NCI-H345 treated with DMSO at 0.1 percent for 48 hours (cell line): ENCODE results near the gene SLC33A1.

Source experiments
- DNase-seq: peaks from one replicate; lab custom pipeline; 2025; ENCODE audit not compliant: unreplicated experiment; lab: John Stamatoyannopoulos, UW

Gene SLC33A1

DNA sequence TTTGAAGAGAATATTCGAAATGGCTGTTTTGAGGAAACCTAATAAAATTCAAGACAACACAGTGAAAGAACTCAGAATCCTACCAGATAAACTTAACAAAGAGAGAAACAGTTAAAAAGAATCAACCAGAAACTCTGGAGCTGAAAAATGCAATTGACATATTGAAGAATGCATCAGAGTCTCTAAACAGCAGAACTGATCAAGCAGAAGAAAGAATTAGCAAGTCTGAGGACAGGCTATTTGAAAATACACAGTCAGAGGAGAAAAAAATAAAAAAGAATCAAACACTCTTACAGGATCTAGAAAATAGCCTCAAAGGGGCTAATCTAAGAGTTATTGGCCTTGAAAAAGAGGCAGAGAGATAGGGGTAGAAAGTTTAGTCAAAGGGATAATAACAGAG is 61.7 kb downstream of the SLC33A1 start:
- DNase-seq = no peak

DNA sequence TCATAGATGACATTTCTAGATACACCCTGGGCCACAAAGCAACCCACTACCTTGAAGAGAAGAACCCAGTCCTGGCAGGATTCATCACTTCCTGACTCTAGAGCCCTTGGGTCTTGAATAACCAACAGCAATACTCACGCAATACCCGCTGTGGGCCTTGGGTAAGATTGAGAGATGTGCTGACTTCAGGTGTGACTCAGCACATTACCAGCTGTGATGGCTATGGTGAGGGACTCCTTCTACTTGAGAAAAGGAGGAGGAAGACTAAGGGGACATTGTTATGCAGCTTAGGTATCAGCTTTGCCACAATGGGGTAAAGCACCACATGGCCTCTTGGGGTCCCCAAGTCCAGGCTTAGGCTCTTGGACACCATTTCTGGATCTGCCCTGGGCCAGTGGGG is 63.0 kb downstream of the SLC33A1 start:
- DNase-seq = no peak

DNA sequence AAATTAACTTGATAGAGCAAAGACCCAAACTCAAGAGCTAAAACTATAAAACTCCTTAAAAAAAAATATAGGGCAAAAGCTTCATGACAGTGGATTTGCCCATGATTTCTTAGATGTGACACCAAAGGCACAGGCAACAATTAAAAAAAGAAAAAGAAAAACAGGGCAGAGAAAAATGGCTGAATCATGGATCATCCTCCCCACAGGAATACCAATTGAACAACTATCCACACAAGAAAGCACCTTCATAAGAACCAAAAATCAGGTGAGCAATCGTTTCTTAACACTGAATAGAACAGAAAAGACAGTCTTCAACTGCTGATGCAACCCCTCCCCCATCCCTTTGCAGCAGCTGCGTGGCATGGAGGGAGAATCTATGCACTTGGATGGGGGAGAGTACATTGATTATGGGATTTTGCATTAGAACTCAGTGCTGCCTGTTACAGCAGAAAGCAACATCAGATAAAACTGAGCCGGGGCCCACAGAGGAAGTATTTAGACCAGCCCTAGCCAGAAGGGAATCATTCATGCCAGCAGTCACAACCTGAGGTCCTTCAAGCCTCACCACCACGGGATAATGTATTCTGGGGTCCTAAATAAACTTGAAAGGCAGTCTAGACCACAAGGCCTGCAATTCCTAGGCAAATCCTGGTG is 63.8 kb downstream of the SLC33A1 start:
- DNase-seq = no peak

DNA sequence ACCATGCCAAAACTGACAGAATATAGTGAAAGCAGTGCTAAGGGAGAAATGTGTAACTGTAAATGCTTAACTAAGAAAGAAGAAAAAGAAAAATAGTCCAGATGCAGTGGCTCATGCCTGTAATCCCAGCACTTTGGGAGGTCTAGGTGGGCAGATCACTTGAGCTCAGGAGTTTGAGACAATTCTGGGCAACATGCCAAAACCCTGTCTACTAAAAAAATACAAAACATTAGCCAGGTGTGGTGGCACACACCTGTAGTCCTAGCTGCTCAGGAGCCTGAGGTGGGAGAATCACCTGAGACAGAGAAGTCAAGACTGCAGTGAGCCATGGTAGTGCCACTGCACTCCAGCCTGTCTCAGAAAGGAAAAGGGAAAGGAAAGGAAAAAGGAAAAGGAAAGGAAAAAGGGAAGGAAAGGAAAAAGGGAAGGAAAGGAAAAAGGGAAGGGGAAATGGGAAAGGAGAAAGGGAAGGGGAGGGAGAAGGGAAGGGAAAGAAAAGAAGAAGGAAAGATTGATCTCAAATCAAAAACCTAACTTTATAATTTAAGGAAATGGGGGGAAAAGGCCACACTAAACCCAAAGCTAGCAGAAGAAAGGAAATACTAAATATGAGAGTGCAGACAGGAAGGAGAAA is 68.4 kb downstream of the SLC33A1 start:
- DNase-seq = peak; percentile 7

DNA sequence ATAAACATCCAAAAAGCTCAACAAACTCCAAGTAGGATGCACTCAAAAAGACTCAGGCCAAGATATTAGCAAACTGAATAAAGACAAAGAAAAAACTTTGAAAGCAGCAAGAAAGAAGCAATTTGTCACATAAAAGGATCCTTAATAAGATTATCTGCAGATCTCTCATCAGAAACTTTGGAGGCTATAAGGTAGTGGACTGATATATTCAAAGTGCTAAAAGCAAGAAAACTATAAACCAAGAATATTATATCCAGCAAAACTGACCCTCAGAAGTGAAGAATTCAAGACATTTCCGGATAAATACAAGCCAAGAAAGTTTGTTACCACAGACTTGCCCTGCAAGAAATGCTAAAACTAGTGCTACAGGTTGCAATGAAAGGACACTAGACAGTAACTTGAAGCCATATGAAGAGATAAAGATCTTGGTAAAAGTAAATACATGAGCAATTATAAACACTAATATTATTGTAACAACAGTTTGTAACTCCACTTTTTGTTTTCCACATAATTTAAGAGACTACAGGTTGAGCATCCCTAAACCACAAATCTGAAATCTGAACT is 71.8 kb downstream of the SLC33A1 start:
- no peak for DNase-seq

DNA sequence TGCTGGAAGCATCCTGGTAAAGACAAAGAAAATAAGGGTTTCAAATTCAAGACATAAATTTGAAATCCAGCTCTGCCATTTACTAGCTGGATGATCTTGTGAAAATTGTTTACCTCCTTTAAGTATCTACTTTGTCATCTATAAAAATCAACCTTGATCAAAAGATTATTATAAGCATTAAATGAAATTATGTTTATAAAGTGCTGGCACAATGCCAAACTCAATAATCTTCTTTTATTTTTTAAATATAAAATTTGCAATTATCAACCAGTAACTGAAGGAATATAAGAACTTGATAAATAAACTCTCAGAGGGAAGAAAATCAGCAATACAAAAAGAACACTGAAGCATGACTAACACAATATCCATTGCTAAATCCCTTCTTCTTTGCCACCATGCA is 73.9 kb downstream of the SLC33A1 start:
- no peak for DNase-seq

DNA sequence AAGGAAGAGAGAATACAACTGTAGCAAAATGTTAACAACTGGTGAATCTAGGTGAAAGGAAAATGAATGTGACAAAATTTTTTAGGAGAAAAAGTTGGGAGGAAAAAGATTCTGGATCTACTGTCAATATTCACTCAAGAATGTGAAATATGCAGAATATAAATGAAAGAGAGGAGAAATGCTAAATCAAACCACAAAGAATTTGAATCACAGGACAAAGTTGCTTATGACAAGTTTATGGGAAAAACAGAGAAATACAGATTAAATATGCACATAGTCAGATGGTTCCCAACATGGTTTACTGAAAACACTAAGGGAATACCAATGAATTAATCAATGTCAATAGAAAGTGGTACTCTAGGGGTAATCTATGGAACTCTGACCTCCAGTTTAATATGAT is 75.8 kb downstream of the SLC33A1 start:
- no peak for DNase-seq

DNA sequence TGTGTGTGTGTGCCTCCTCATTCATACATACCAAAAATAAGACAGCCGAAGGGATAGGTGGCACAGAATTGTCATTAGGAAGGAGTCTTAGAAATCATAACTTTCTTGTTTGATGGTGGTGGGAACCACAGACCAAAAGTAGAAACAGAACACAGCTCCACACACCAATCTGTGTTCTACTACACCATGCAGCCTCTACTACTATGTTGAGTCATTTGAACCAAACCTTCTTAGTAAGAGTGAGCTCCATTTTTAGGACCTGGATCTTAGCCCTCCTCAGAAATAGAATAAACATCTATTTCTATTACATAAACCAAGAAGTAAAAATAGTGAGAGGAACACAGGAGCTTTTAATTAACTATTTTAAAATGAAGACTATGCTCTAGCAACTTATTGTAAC is 81.4 kb downstream of the SLC33A1 start:
- no peak for DNase-seq

DNA sequence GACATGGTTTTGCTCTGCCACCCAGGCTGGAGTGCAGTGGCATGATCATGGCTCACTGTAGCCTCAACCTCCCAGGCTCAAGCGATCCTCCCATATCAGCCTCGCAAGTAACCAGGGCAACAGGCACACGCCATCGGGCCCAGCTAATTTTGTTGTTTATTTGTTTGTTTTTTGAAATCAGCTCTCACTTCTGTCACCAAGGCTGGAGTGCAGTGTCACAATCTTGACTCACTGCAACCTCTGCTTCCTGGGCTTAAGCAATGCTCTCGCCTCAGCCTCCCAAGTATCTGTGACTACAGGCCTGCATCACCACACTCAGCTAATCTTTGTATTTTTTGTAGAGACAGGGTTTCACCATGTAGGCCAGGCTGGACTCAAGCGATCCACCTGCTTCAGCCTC is 83.1 kb downstream of the SLC33A1 start:
- DNase-seq = no peak
